ENCODE data around the gene DYDC1. TPM values are rescaled to one million over a fixed set of nuclear protein-coding genes. Genes with fewer than 3 reads are reported as not detected.

DYDC1 gene
- total and polyA plus RNA-seq, 5 experiments from 2014 or later = not detected

DNA sequence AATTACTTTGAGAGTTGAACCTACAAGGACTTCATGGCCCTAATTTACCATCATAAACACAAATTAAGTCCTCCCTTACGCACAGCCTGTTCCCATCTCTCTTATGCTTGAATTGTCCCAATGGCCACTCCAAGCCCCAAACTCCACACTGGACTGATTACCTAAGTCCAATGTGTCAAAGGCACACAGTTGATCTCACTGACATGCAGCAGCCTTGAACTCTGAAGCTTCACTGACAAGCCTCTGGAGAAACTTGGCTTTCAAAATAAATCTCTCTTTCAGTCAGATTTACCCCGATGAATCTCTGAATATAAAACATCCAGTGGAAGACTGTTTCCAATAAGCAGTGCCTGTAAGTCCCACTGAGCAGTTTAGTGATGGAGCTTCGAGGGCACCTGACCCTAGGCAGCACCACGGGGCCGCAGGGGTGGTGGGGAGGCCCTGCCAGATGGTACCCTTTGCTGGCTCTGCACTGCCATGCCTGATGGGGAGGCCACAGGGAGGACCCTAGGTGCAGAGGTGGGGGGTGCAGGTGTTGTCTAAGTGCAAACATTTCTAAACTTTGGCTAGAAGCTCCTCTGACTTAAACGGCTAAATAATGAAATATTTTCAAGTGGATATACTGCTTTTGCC, 63.8 kb downstream of the DYDC1 start:
- Mint-ChIP-seq H3K9me3 (peaks cover 5 to 28% (median 16%) of the 10 kb centered on the region in 9 donors), H3K4me1 (peaks cover 0 to 10% (median 3%) of the 10 kb centered on the region in 4 donors), H3K27me3 (peaks cover 3 to 17% (median 10%) of the 10 kb centered on the region in 5 donors), H3K27ac (no peak overlapping the region), H3K4me3 (no peak overlapping the region), H3K36me3 (peaks cover 0 to 7% (median 7%) of the 10 kb centered on the region in 3 donors)
- ATAC-seq = no peak
- no peak for DNase-seq
- POLR2A ChIA-PET = no interaction called here

- H3K4me3 Mint-ChIP-seq = no peak overlapping the region
- DNase-seq (no peak), ATAC-seq (no peak)
- POLR2A ChIA-PET = no interaction called here
- H3K4me1 Mint-ChIP-seq = peaks cover 0 to 10% (median 3%) of the 10 kb centered on the region in 4 donors
- H3K27ac Mint-ChIP-seq = no peak overlapping the region
- peaks cover 1 to 26% (median 13%) of the 10 kb centered on the region in 5 donors for H3K27me3 Mint-ChIP-seq
- H3K9me3 Mint-ChIP-seq = peaks cover 0 to 8% (median 5%) of the 10 kb centered on the region in 9 donors
- peaks cover 0 to 6% (median 0%) of the 10 kb centered on the region in 3 donors for H3K36me3 Mint-ChIP-seq
These were observed 65.9 kb downstream of the DYDC1 start for GRCh38 chr10:80290474-80291220.

DNA sequence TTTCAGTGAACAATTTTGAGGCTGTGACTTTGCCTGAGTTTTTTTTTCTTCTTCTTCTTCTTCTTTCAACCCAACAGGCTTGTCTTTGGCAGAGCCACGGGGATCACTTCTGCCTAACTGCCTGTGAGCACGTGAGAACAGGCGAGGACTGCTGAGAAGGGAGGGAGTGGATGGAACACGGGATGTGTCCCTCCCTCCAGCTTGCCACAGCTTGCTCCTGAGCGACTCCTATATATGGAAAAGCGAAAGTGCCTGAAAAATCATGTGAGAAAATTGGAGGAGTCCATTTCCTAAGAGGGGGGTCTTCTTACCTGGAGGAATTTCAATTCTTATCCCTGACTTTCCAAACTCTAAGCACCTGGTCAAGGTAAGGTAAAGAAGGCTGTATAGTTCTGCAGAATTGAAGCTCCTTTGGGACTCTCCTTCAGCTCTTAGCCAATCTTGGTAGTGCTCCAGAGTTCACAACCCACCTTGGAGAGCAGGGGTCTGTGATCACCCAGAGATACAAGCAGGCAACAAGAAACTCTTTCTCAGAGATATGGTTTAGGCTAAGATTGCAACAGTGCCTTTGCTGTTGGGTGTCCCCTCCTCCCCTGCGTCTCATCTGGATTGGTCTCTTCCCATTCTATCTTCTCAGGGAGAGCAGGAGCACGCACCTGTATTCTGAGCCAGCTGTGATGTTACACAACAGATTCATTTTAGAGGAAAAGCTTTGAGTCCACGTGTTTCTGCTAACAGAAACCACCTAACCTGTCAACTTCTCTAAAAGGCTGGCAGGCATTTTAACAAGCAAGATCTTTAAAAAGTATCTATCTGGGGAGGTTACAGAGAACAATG, 66.9 kb downstream of the DYDC1 start, which contains the start of gene MAT1A:
TSS of gene MAT1A (minus strand) at position 208 of the 837 bp plus-strand sequence. CDS start 235 bp downstream, outside the sequence.
- H3K4me1 Mint-ChIP-seq = peaks cover 0 to 10% (median 3%) of the 10 kb centered on the region in 4 donors
- POLR2A ChIA-PET = no interaction called here
- DNase-seq = no peak
- no peaks in the 10 kb centered on the region for H3K36me3 Mint-ChIP-seq
- no peak for ATAC-seq
- H3K4me3 Mint-ChIP-seq = no peak within 1 kb of the TSS
- peaks cover 1 to 26% (median 13%) of the 10 kb centered on the region in 5 donors for H3K27me3 Mint-ChIP-seq
- no peak within 1 kb of the TSS for H3K27ac Mint-ChIP-seq
- peaks cover 0 to 1% (median 0%) of the 10 kb centered on the region in 9 donors for H3K9me3 Mint-ChIP-seq

- POLR2A ChIA-PET = no interaction called here
- Mint-ChIP-seq H3K27ac (no peak overlapping the region), H3K9me3 (peaks cover 0 to 1% (median 0%) of the 10 kb centered on the region in 9 donors), H3K4me1 (peaks cover 0 to 10% (median 3%) of the 10 kb centered on the region in 4 donors), H3K4me3 (no peak overlapping the region), H3K36me3 (no peaks in the 10 kb centered on the region), H3K27me3 (peaks cover 1 to 26% (median 13%) of the 10 kb centered on the region in 5 donors)
- DNase-seq (no peak), ATAC-seq (no peak)
These were observed 67.7 kb downstream of the DYDC1 start for GRCh38 chr10:80288849-80289248.

Other genes with a start within 250 kb of the DYDC1 start
- gene PLAC9, start 224.0 kb downstream of the DYDC1 start, total RNA-seq = not detected
- gene PLAC9, start 224.0 kb downstream of the DYDC1 start, polyA plus RNA-seq = under 1 TPM in 1 of 3 donors, not detected in 2; 0.32 TPM
- 100 to 1,000 TPM; 199 to 225 TPM for gene ANXA11, start 151.2 kb downstream of the DYDC1 start, total RNA-seq
- gene ANXA11, start 151.2 kb downstream of the DYDC1 start, polyA plus RNA-seq = 100 to 1,000 TPM; 199 to 294 (median 265) TPM
- gene MAT1A, start 67.1 kb downstream of the DYDC1 start, total RNA-seq = not detected
- gene MAT1A, start 67.1 kb downstream of the DYDC1 start, polyA plus RNA-seq = not detected
- not detected for gene DYDC2, start within 50 bp of the DYDC1 start, total RNA-seq
- not detected for gene DYDC2, start within 50 bp of the DYDC1 start, polyA plus RNA-seq
- 10 to 100 TPM; 10.2 to 11.6 TPM for gene PRXL2A, start 51.8 kb upstream of the DYDC1 start, total RNA-seq
- 10 to 100 TPM; 13.8 to 21.3 (median 16.1) TPM for gene PRXL2A, start 51.8 kb upstream of the DYDC1 start, polyA plus RNA-seq
- gene TSPAN14, start 97.6 kb upstream of the DYDC1 start, total RNA-seq = 100 to 1,000 TPM; 163 to 165 TPM
- 100 to 1,000 TPM; 152 to 293 (median 155) TPM for gene TSPAN14, start 97.6 kb upstream of the DYDC1 start, polyA plus RNA-seq
- under 1 TPM; 0.11 to 0.36 TPM for gene SH2D4B, start 181.1 kb upstream of the DYDC1 start, total RNA-seq
- not detected for gene SH2D4B, start 181.1 kb upstream of the DYDC1 start, polyA plus RNA-seq